Activated effector memory CD4-positive, alpha-beta T cell treated with anti-CD3 and anti-CD28 coated beads, Interleukin-2, amount 50 U/mL, for 16 hours (primary cell): ENCODE data around the gene CEP19.
"Not testable (repeated sequence)": the region's sequence is repeated elsewhere in the genome, so short reads cannot be mapped to it uniquely, and the experiment has no call there.

ENCODE experiments used
- DNase-seq: peaks from one replicate; pipeline ENCODE4 v3.0.0-alpha.2; 2020

The CEP19 gene, protein sequence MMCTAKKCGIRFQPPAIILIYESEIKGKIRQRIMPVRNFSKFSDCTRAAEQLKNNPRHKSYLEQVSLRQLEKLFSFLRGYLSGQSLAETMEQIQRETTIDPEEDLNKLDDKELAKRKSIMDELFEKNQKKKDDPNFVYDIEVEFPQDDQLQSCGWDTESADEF

DNA sequence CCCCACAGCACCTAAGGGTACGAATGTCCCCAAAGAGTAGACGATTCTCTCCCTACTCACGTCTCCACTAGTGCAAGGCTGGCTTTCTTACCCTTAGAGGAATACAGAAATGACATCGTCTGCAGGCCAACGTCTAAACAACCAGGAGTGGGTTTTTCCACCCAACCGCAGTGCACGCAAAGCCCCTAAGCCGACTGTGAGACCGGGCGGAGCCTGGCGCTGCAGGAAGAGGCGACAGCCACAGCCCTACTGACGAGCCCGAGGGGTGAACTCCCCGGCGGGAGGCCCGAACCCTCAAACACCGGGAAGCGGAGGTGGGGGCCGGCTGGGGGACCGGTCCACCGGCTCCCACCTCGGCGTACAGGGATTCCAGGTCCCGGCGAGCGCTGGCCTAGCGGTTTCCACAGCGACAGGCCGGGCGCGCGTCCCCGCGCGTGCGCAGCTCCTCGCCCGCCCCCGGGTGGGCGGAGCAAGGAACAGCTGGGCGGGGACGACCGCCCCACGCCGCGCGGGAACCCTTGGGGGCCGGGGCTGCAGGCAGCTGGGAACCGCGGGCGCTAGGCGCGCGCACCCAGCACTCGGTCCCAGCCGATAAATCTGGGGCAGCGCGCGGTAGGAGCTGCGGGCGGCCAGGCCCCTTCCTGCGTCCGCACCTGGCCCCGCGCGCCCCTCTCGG is at the start of gene CEP19, which contains the start of gene PIGX:
Gene CEP19, minus strand, starts transcription at position 413 of the 676 bp plus-strand sequence. CDS start 3,593 bp downstream, outside the sequence.
Gene PIGX, plus strand, starts transcription at position 540 of the 676 bp plus-strand sequence.
- DNase-seq, result peak; percentile 95

DNA sequence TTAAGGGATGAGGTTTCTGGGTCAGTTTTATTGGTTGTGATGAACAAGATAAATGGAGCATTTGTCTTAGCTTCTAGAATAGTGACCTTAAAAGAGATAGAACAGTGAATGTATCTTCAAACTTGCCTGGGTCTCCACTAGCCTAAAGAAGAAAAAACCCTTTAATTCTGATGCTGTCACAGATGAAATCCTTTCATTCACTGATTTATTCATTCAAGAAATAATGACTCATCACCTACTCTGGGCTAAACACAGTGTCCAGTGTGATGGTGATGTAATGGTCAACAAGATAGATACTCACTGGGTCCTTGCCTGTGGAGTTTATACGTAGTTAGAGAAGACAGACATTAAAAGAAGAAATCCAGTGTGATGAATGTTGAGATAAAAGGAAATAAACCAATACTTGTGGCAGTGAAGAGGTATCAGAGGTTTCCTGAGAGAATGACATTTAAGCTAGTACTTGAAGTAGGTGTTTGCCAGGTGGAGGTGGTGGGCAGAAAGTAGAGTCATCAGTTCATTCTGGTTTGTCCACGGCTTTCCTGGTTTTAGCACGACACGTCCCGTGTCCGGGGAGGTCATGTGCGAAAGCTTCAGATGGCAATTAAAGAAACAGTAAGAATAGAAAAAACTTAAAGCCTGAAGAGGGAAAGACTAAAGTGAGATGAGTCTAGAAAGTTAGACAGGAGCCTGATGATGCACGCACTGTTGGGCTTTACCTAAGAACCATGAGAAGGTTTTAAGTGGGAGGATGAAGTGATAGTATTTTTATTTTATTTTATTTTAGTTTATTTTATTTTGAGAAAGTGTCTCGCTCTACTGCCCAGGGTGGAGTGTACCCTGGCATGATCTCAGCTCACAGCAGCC is 46.1 kb upstream of the CEP19 start:
- DNase-seq, result no peak

DNA sequence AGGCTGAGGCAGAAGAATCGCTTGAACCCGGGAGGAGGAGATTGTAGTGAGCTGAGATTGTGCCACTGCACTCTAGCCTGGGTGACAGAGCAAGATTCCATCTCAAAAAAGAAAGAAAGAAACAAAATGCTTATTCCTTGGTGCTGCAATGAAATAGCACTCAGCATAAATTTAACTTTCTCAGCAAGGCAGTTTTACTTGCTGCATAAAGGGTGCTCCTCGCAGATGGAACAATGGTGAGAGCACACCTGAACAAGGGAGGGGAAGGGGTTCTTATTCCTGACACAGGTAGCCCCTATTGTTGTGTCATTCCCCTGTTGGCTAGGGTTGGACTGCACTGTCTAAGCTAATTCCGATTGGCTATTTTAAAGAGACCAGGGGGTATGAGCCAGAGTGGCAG is 44.7 kb upstream of the CEP19 start:
- DNase-seq, result no peak

DNA sequence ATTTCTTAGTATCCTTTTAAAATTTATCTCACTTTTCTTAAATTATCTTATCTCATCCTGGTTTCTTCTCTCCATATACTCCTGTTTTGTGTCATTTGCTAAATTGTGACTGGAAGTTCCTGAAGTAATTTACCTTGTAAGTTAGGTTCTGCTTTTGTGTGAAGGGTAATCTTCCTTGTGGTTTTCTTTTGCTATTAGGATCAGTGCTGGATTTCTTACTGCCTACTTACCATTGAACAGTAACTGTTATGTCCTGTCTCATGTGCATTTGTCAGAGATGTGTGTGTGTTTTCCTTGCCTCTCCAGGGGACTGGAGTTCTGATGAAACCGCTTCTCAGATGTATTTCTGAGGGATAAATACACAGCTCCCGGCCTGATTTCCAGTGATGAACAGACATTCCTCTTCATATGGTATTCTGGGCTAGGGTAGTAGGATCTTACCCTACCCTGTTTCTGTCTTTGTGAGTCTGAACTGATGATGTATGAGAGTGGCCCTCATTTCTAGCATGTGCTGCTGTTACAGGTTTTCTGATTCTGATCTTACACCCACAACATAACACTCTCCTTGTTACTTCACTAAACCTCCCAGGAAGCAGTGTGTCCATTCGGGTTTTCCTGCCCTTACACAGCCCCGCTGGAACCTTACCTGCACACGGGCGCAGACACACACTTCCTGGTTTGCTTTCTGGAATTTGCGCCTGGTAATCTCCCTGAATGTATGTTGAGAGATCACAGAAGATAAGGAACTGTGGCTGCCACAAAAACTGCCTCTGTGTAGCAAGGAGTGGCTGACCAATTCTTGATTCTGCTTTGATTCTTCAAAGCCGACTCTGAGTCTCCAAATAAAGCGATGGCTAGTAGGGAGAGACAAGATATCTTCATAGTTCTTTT is 42.3 kb upstream of the CEP19 start:
- no peak for DNase-seq

DNA sequence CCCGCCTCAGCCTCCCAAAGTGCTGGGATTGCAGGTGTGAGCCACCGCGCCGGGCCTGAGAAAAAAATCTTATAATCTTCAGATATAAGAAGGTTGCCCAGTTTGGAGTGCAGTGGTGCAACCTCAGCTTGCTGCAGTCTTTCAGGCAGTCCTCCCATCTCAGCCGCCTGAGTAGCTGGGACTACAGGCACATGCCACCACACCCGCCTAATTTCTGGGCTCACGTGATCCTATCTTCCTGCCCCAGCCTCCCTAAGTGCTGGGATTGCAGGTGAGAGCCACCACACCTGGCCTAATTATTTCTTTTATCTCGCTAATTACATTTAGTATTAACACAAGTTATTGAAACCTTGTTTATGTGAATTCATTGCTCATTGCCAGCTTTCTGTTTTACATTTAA is 41.2 kb upstream of the CEP19 start:
- no peak for DNase-seq

DNA sequence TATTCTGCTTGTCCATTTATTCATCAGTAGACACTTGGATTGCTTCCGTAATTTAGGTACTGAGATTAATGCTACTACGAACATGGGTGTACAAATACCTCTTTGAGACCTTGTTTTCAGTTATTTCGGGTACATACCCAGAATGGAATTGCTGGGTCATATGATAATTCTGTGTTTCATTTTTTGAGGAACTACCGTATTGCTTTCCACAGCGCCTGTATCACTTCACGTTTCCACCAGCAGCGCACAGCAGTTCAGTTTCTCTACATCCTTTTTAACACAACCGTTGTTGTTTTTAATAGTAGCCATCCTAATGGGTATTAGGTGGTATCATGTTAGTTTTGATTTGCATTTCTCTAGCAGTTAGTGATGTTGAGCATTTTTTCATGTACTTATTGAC is 37.1 kb upstream of the CEP19 start:
- no peak for DNase-seq

DNA sequence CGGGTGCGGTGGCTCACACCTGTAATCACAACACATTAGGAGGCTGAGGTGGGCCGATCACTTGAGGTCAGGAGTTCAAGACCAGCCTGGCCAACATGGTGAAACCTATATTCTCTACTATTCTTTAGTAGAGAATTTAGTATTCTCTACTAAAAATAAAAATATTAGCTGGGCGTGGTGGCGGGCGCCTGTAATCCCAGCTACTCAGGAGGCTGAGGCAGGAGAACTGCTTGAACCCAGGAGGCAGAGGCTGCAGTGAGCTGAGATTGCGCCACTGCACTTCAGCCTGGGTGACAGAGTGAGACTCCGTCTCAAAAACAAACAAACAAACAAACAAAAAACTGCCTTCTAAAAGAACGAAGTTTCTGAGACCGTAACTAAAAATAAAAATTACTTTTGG is 31.5 kb upstream of the CEP19 start:
- DNase-seq, result not testable (repeated sequence)

DNA sequence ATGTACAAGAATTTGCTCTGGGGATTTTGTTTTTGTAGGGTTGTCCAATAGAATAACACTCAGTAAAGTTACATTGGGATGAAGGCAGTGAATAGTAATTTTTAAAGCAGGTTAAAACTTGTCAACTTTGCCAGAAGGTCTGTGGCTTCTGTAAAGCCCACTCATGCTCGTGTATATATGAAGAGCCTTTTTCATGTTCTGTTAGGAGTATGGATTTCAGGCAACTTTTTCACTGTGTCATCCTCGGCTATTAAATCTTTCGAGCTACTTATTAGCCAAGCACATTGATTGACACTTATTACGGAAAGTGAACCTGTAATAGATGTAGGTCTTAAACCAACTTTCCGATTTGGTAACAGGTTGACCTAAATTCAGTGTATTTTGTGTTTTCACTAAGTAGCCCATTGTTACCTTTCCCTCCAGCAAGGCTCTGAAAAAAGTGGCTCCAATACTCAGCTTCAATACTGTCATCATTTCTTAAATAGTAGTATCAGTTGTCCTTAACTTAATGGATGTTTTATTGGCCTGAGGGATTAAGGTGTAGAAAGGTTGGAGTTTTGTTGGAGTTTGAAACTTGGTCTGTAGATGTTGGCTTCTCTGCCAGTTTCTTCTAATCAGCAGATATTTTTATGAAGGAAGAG is 29.3 kb upstream of the CEP19 start:
- no peak for DNase-seq

DNA sequence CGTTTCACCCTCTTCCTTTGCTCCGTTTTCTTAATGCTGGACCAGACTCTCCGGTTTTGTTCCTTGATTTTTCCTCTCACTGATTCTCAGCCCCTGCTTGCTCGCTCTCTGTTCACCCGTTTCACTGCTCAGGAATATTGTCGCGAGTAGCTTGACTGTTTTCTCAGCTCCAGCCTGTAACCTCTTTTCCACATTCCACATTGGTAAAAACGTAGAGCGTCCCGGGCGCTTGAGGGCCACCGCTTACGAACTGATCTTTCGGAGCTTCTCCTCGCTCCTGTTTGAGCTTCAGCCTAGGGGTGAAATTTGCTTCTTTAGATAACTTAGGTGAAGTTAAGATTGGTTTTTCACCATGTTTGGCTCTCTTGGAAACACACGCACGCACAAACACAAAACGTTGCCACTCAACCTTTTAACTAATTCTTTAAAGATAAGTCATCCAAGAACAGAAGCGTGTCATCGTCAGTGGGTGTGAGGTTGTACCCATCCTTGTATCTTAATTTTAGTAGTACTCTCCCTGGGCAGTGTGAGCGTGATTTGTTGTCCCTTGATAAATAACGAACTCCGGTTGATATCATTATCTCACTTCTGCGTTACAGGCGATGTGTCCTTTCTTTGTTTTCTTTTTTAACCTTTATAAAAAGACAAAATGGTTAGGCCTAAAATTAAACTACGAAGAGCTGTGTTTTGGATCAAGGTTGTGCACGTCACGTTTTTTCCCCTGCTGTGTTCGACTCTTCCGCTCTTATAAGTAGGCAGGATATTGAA is 28.6 kb upstream of the CEP19 start:
- DNase-seq, result peak; percentile 71

DNA sequence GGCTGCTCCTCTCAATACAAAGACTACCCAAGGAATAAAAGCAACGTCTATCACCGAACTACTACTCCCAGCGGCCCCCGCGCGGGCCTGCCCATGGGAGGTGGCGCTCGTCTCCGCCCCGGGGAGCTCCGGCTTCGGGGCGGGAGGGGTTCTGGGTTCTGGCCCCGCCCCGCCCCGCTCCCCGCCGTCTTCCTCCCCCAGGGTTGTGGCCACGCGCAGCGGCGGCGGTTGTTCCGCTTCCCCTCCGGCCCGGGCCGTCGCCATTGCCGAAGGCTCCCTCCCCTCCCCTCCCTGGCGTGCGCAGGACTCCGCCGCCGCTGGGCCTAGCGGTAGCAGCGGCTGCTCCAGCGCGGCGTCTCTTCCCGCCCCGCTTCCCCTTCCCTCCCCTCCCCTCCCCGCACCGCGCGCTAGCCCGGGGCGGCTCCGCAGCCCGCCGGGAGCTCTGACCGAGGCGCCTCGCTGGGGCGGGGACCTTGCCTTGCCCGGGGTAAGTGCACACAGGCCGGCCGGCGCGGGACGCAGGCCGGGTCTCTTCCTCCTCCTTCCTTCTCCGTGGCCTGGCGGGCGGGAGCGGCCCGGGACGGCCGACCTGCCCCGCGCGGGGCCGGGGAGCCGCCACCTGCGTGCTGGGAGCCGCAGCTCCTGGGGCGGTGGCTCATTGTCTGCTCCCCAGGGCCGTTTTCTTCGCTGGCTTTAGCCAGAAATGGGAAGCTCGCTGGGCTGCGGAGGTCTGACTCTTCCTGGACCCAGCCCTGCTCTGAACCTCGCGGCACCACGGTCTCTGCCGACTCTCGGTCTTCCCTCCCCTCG is 27.8 kb upstream of the CEP19 start, which contains the start of gene PAK2:
Gene PAK2, plus strand, starts transcription at position 187 of the 810 bp plus-strand sequence. CDS start 42,790 bp downstream, outside the sequence.
- DNase-seq, result peak; percentile 97

DNA sequence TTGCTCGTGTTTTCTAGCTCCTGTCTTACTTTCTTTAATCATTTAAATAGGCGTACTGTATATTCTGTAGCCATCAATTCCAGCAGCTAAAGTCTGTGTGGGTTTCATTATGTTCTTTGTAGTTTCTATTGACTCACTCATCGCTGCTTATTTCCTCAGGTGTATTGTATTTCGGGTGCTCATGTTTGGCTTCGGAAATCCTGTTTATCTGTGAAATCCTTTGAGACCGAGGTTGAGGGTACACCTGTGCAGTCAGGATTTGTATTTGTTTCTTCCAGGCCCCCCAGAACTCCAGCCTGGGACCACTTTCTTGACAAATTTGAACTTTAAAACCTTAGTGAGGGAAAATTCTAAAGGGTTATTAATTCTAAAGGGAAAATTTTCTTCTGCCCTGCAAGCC is 25.6 kb upstream of the CEP19 start:
- DNase-seq, result no peak

DNA sequence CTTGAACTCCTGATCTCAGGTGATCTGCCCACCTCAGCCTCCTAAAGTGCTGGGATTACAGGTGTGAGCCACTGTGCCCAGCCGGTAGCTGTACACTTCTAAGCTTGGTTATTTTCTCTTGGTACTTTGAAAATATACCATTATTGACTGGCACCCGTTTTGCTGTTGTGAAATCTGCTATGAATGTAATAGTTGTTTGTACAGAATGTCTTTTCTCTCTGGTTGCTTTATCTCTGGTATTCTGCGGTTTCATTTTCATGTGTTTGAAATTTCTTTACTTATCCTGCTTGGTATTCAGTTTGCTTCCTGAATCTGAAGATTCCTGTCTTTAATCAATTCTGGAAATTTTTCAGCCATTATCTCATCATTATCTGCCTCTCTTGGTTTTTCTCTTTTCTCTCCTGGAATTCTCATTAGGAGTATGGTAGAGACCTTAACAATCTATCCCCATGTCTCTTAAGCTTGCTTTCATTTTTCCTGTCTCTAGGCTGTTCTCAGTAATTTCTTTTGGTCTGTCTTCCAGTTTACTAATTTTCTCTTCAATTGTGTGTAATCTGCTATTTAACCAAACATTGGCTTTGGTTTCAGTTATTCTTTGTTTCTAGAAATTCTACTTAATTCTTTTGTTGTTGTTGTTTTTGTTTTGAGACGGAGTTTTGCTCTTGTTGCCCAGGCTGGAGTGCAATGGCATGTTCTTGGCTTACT is 24.8 kb upstream of the CEP19 start:
- no peak for DNase-seq

DNA sequence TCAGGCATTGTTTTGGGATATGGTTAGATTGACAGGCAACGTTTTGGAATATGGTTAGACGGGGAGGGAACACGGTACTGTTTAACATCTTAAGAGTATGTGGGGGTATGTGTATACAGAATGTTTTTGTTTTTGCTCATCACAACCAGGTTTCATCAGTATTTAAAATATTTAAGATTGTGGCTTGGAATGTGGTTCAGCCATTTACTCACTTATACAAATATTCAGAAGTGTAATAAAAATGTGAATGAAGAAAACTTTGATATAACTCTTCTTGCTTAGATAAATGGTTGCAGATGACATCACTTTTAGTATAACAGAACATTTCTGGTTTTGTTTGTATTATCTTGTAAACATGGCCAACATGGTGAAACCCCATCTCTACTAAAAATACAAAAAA is 23.7 kb upstream of the CEP19 start:
- no peak for DNase-seq

DNA sequence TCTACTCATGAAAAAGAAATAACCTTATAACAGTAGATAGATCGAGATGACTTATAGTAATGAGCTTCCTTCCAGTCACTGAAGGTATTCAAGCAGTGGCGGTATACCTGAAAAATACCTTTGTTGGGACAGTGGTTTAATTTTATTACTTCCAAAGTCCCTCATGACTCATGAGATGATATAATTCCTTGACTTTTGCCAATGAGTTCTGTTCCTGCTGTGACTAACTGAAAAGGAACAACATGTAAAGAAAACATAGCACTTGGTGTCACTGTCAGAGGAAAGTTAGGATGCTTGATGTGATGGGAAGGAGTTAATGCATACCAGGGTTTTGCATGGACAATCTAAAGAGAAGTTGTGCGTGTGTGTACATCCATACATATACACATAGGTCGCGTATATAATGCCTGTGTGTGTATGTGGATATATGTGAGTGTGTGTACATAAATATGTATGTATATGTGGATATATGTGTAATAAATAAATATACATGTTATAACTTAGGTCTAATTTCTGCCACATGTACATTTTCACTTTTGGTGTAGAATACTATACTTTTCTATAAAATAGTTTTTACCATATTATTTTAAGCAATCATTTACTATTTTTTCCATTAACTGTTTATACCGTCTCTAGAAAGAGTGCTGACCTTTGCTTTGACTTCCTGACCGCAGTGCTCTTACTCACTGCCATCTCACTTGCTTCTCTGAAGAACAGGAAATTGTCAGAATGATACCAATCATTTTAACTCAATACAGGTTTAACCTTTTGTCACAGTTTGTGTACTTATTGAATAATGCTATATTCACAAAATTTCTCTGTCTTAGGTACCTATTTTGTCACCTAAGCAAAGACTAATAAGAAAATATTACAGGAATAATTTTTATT is 15.0 kb upstream of the CEP19 start:
- peak; percentile 71 for DNase-seq

DNA sequence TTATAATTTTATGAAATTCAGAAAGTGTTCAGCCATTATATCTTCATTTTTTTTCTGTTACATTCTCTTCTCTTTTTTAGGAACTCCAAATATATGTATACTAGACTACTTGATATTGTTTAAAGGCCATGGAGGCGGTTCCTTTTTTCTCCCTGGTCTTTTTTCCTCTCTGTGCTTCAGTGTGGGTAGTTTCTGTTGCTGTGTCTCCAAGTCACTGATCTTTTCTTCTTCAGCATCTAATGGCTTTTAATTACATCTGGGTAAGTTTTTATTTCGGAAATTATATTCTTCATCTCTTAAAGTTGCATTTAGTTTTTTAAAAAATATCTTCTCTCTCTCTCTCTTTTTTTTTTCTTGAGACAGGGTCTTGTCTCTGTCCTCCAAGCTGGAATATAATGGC is 9.0 kb upstream of the CEP19 start:
- DNase-seq, result no peak

DNA sequence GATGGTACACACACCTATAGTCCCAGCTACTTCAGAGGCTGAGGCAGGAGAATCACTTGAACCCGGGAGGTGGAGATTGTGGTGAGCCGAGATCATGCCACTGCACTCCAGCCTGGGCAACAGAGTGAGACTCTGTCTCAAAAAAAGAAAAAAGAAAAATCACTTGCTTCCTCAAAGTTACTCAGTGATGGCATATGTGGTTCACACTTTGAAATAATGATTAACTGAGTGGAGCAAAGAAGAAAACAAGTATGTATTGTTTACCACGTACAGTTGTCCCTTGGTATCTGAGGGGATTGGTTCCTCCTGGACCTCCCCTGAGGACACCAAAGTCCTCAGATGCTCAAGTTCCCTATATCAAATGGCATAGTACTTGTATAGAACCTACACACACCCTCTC is 5.1 kb upstream of the CEP19 start:
- DNase-seq, result not testable (repeated sequence)

DNA sequence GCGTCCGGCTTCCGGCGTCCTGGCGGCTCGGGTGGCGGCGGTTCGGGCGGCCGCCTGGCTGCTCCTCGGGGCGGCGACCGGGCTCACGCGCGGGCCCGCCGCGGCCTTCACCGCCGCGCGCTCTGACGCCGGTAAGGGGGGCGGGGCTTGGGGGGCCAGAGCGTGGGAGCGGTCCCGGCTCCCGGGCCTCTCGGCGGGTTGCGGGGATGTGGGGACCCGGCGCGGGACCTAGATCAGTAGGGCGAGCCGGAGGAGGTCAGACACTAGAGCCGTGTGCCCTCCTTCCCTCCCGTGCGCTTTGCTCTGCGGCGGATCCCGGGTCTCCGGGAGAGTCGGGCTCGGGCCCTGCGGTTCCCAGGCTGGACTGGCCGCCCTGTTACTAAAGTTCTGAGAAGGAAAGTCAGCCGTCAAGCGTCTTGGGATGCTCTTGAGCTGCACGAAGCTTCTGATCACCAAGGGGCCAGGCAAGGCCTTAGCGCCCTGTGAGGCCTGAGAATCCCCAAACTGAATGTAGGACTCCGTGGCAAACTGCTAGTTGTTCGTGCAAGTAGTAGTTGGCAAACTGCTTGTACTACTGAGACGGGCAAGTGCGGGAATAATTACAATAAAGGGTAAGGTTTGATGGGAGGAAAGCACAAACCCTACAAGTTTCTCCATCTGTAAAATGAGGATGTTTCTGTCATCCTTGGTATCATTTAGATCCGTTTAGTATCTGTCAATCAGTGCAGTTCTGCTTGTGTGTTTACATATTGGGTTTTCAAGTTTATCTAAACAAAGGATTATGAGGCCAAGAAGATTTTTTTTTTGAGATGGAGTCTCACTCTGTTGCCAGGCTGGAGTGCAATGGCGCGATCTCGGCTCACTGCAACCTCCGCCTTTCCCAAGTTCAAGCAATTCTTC is 714 bp upstream of the CEP19 start:
- peak; percentile 91 for DNase-seq

DNA sequence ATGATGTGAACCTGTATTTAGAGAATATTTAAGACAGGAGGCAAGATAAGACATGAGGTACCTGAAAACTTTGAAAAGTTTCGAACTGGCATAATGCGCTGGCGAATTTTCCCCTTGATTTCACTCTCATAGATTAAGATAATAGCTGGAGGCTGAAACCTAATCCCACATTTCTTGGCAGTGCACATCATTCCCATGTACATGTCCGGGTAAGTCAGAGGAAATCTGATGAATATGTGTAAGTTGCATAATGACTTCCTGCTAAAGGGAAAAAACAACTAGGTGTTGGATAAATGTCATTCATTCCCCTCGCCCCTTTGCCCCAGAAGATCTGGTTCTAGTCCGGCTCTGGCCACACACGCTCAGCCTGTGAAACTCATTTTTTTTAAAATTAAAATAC is 3.6 kb downstream of the CEP19 start:
- DNase-seq, result no peak
